GM12878 (cell line): ENCODE measurements around the gene HMGB4. TPM values are rescaled to one million over a fixed set of nuclear protein-coding genes. Genes with fewer than 3 reads are reported as not detected.
A peak's percentile ranks its signal among the peaks of the same experiment; 100 is the strongest.

Experiments used
- ATAC-seq: fragments of 200-7000 bp; cut with Tn5 transposase; 3 replicates; pipeline ENCODE4 v1.9.1; 2020; ENCODE audit warnings: mild to moderate bottlenecking, moderate library complexity
- BruUV-seq: library from RNA; stranded (reverse); fragments of 400-500 nt; replicated peaks from 2 replicates; lab custom pipeline; 2021; lab: Mats Ljungman, UMichigan
- CTCF ChIA-PET: fragments of 300-600 bp; sonication (Branson Sonifier 250); formaldehyde crosslinking; extraction: SDS; loops from one replicate; lab custom pipeline; 2021; ENCODE audit warnings: inconsistent platforms; lab: Yijun Ruan, JAX
- POLR2A ChIA-PET: fragments of 350-600 bp; formaldehyde crosslinking; extraction: SDS; loops from one replicate; lab custom pipeline; 2021; ENCODE audit warnings: inconsistent platforms; lab: Charles Lee
- RAD21 ChIA-PET: fragments of 300-600 bp; sonication (Branson Sonifier 250); formaldehyde crosslinking; loops from one replicate; lab custom pipeline; 2023; ENCODE audit warnings: antibody characterized with exemption; ENCODE audit not compliant: unreplicated experiment; lab: Charles Lee
- SMC1A ChIA-PET: fragments of 300-600 bp; sonication (Branson Sonifier 250); formaldehyde crosslinking; loops from one replicate; lab custom pipeline; 2023; ENCODE audit not compliant: unreplicated experiment, uncharacterized antibody; lab: Charles Lee
- DNase-seq: peaks from one replicate; pipeline ENCODE4 v3.0.0-alpha.2; 2011; ENCODE audit warnings: low read depth, low spot score
- FAIRE-seq: peaks from 3 replicates; lab custom pipeline; 2011; peaks lifted over from hg19 to GRCh38; lab: Jason Lieb, UNC
- H2AFZ ChIP-seq: 2 replicates; pipeline ENCODE4 v1.6.0; 2011; ENCODE audit warnings: low read depth, low read length, control low read depth; ENCODE audit not compliant: control insufficient read depth
- H3K27ac ChIP-seq: 2 replicates; pipeline ENCODE4 v1.5.1; 2011; ENCODE audit warnings: control low read depth; ENCODE audit not compliant: control insufficient read depth, insufficient read depth
- H3K27me3 ChIP-seq, 2 experiments: replicated peaks in 1 of 2; 2 replicates each; pipeline versions ENCODE4 v1.6.0 to v1.6.1; 2011; ENCODE audit warnings: low read length in 1 of 2; ENCODE audit not compliant: control insufficient read depth in 2 of 2, insufficient read depth in 2 of 2
- H3K36me3 ChIP-seq, 2 experiments: 2 replicates each; pipeline ENCODE4 v1.5.1; 2011; ENCODE audit warnings: low read length in 1 of 2; ENCODE audit not compliant: control insufficient read depth in 2 of 2, insufficient read depth in 2 of 2
- H3K4me1 ChIP-seq: 2 replicates; pipeline ENCODE4 v1.6.1; 2011; ENCODE audit warnings: mild to moderate bottlenecking, low read length, moderate library complexity, mixed read lengths; ENCODE audit not compliant: control insufficient read depth, insufficient read depth
- H3K4me2 ChIP-seq: 2 replicates; pipeline ENCODE4 v1.6.0; 2011; ENCODE audit warnings: control low read depth; ENCODE audit not compliant: control insufficient read depth, insufficient read depth
- H3K4me3 ChIP-seq: fragments of 200-600 bp; sonication (generic); 2 replicates; pipeline ENCODE4 v1.5.1; 2016
- H3K79me2 ChIP-seq: 2 replicates; pipeline ENCODE4 v1.6.0; 2011; ENCODE audit warnings: low read length; ENCODE audit not compliant: control insufficient read depth, insufficient read depth
- H3K9ac ChIP-seq: 2 replicates; pipeline ENCODE4 v1.8.0; 2011; ENCODE audit warnings: low read length, control low read depth, mixed read lengths; ENCODE audit not compliant: control insufficient read depth, insufficient read depth
- H3K9me3 ChIP-seq: replicated peaks from 3 replicates; pipeline ENCODE4 v1.5.1; 2011; ENCODE audit warnings: mild to moderate bottlenecking, low read length; ENCODE audit not compliant: control insufficient read depth, insufficient read depth
- H4K20me1 ChIP-seq: 2 replicates; pipeline ENCODE4 v1.6.0; 2011; ENCODE audit not compliant: control insufficient read depth, insufficient read depth
- ATF7 ChIP-seq: fragments of 450-650 bp; IDR thresholded peaks from 2 replicates; pipeline ENCODE4 v1.6.1; 2016; ENCODE audit warnings: low read depth, mild to moderate bottlenecking
- EED ChIP-seq: sonication (generic); IDR thresholded peaks from 2 replicates; pipeline ENCODE4 v1.6.1; 2016; ENCODE audit warnings: antibody characterized with exemption, low read depth
- GABPA ChIP-seq: IDR thresholded peaks from 2 replicates; pipeline ENCODE4 v1.6.1; 2014; ENCODE audit warnings: antibody characterized with exemption, low read depth, mild to moderate bottlenecking, inconsistent platforms
- HCFC1 ChIP-seq: fragments of 150-350 bp; IDR thresholded peaks from 2 replicates; pipeline ENCODE4 v1.6.1; 2014; ENCODE audit warnings: low read length
- HSF1 ChIP-seq: fragments of 150-350 bp; IDR thresholded peaks from 2 replicates; pipeline ENCODE4 v1.6.1; 2014; ENCODE audit warnings: mild to moderate bottlenecking, low read depth, low read length
- IKZF2 ChIP-seq, 2 experiments: fragments of 450-650 bp; IDR thresholded peaks; 2 replicates each; pipeline ENCODE4 v1.6.1; 2017; ENCODE audit warnings: mild to moderate bottlenecking in 2 of 2, moderate library complexity in 2 of 2
- KAT2A ChIP-seq: conservative IDR thresholded peaks from 2 replicates; pipeline ENCODE4 v1.6.1; 2011; ENCODE audit warnings: low read depth, low read length; ENCODE audit not compliant: control insufficient read depth
- NRF1 ChIP-seq: conservative IDR thresholded peaks from 2 replicates; pipeline ENCODE4 v1.6.1; 2011; ENCODE audit warnings: mild to moderate bottlenecking, low read depth, low read length, improper control_type of control experiment
- RBBP5 ChIP-seq: fragments of 200-600 bp; sonication (generic); conservative IDR thresholded peaks from 2 replicates; pipeline ENCODE4 v1.6.1; 2016
- RELA ChIP-seq: fragments of 450-650 bp; IDR thresholded peaks from 2 replicates; pipeline ENCODE4 v1.8.0; 2014; ENCODE audit warnings: borderline replicate concordance; ENCODE audit not compliant: partially characterized antibody
- SKIL ChIP-seq: fragments of 450-650 bp; IDR thresholded peaks from 2 replicates; pipeline ENCODE4 v1.6.1; 2017; ENCODE audit warnings: mild to moderate bottlenecking, low read depth, inconsistent platforms; ENCODE audit not compliant: poor library complexity, severe bottlenecking
- SMAD1 ChIP-seq: fragments of 450-650 bp; IDR thresholded peaks from 2 replicates; pipeline ENCODE4 v1.6.1; 2018; ENCODE audit warnings: mild to moderate bottlenecking, low read depth; ENCODE audit not compliant: partially characterized antibody
- SRF ChIP-seq, 2 experiments: IDR thresholded peaks; 2 replicates each; pipeline ENCODE4 v1.6.1; 2011; ENCODE audit warnings: low read depth in 2 of 2, low read length in 2 of 2, mild to moderate bottlenecking in 1 of 2, moderate library complexity in 1 of 2
- ZSCAN29 ChIP-seq: fragments of 450-650 bp; IDR thresholded peaks from 2 replicates; pipeline ENCODE4 v1.6.1; 2017; ENCODE audit warnings: mild to moderate bottlenecking, moderate library complexity
- WGBS: methylation state at CpG from one replicate; pipeline ENCODE4 v1.1.6; 2016; ENCODE audit warnings: low lambda C conversion rate; ENCODE audit not compliant: insufficient replicate concordance, insufficient coverage; ENCODE audit errors: missing lambda C conversion rate; 5-methylcytosine and 5-hydroxymethylcytosine counted together
- in situ Hi-C: fragments of 300-500 bp; cut with MboI; formaldehyde crosslinking; loops from 9 replicates; pipeline ENCODE4 v1.14.3; 2018; ENCODE audit warnings: mixed read lengths
- intact Hi-C: fragments of 100-400 bp; cut with micrococcal nuclease; formaldehyde crosslinking; loops from one replicate; pipeline ENCODE4 v1.14.2; 2022; ENCODE audit not compliant: unreplicated experiment
- polyA plus RNA-seq, 11 experiments: library from polyadenylated mRNA; depleted of rRNA in 4 of 11; unstranded in 6 of 11; stranded (reverse) in 5 of 11; fragments of >200 nt; fragmentation: Nextera tagmentation in 4 of 11; fragmentation: Illumina TruSeq in 1 of 11; extraction: Ambion mirVana in 4 of 11; extraction: Trizol in 1 of 11; gene quantifications; 1 replicate in 1 of 11; 2 replicates in 10 of 11; pipeline versions ENCODE4 v1.2.1 to v1.2.3, GENCODE V29; 2011 to 2016; ENCODE audit warnings: inconsistent platforms in 2 of 11, missing spikeins in 2 of 11, low read depth in 1 of 11
- total RNA-seq, 4 experiments: library from RNA; depleted of rRNA in 3 of 4; stranded (reverse); fragments of >200 nt in 3 of 4; fragmentation: Illumina TruSeq in 1 of 4; extraction: Trizol in 1 of 4; gene quantifications; 2 replicates each; pipeline versions ENCODE4 v1.2.1 to v1.2.3, GENCODE V29; 2013 to 2021

Gene HMGB4
- total and polyA plus RNA-seq, 10 of the 15 experiments (the other 5 are each of a cell fraction or from before 2014, with no cell fraction given), result not detected

- Histone ChIP-seq H2AFZ (no peak overlapping the region), H3K4me1 (no peaks in the 10 kb centered on the region), H3K27me3 (no peaks in the 10 kb centered on the region; a peak in 1 of 4 replicates), H4K20me1 (no peaks in the 10 kb centered on the region), H3K79me2 (no peaks in the 10 kb centered on the region), H3K27ac (no peak overlapping the region), H3K4me3 (no peak overlapping the region), H3K36me3 (no peaks in the 10 kb centered on the region)
- in situ Hi-C loops, result no loop called here
- CTCF ChIA-PET, result no interaction called here
- POLR2A ChIA-PET, result no interaction called here
- intact Hi-C loops, result no loop called here
- SMC1A ChIA-PET, result no interaction called here
- 63% methylated on average over 5 of the region's 5 CpGs for WGBS
- DNase-seq, result no peak
- no peak for FAIRE-seq
- TF ChIP-seq RBBP5, result no peak
- TF ChIP-seq SMAD1, result no peak
- TF ChIP-seq ATF7, result peak; percentile 40; the same call in 1 of the 2 replicates
- TF ChIP-seq ZSCAN29, result no peak
- TF ChIP-seq KAT2A, result no peak
- no peak for TF ChIP-seq EED
- TF ChIP-seq NRF1, result no peak
- no peak for TF ChIP-seq RELA
- TF ChIP-seq, all 136 proteins: peak for 1
- Histone ChIP-seq H3K9me3 (no peaks in the 10 kb centered on the region), H3K9ac (no peak overlapping the region), H3K4me2 (no peak overlapping the region)
- RAD21 ChIA-PET, result no interaction called here
- BruUV-seq, result no TSS peak
- ATAC-seq, result no peak
Measured at GRCh38 chr1:33828654-33829053, 35.2 kb upstream of the HMGB4 start.

- Histone ChIP-seq H3K9me3 (no peaks in the 10 kb centered on the region), H3K27ac (no peak overlapping the region), H3K9ac (no peak overlapping the region), H3K79me2 (no peaks in the 10 kb centered on the region), H3K27me3 (no peaks in the 10 kb centered on the region), H4K20me1 (no peaks in the 10 kb centered on the region), H3K36me3 (no peaks in the 10 kb centered on the region), H3K4me1 (no peaks in the 10 kb centered on the region), H3K4me2 (no peak overlapping the region), H2AFZ (no peak overlapping the region), H3K4me3 (no peak overlapping the region)
- DNase-seq, result no peak
- ATAC-seq, result no peak
- intact Hi-C loops (no loop called here), in situ Hi-C loops (no loop called here)
- SMC1A ChIA-PET, result no interaction called here
- RAD21 ChIA-PET, result no interaction called here
- POLR2A ChIA-PET, result no interaction called here
- WGBS, result 75% methylated on average over 4 of the region's 4 CpGs
- FAIRE-seq, result no peak
- BruUV-seq, result no TSS peak
- CTCF ChIA-PET, result no interaction called here
- TF ChIP-seq SKIL, result no peak
- no peak for TF ChIP-seq HCFC1
- no peak for TF ChIP-seq HSF1
- TF ChIP-seq GABPA, result no peak
- TF ChIP-seq SRF (IDR thresholded peaks at IDR 0.05; ENCODE audit: low read depth in 2 of 2, low read length in 2 of 2), result no peak
- TF ChIP-seq IKZF2 (IDR thresholded peaks at IDR 0.05), result no peak
Measured at GRCh38 chr1:33836911-33837310, 27.0 kb upstream of the HMGB4 start.
